ENCODE results near the gene JAGN1.
"Not testable (repeated sequence)": the region's sequence is repeated elsewhere in the genome, so short reads cannot be mapped to it uniquely, and the experiment has no call there.

JAGN1 gene

GRCh38 chr3:9875448-9875847 lies 15.0 kb upstream of the JAGN1 start:
- no peak overlapping the region for H3K27ac ChIP-seq

GRCh38 chr3:9876255-9876654 lies 14.2 kb upstream of the JAGN1 start:
- H3K27ac ChIP-seq, result not testable (repeated sequence)

More at GRCh38 chr3:9875448-9875847, 15.0 kb upstream of the JAGN1 start:
- no peak for TF ChIP-seq CTCF (conservative IDR thresholded peaks at IDR 0.05)

- H3K27ac ChIP-seq, result no peak overlapping the region
- TF ChIP-seq CTCF (conservative IDR thresholded peaks at IDR 0.05), result no peak
These were observed 13.4 kb upstream of the JAGN1 start for GRCh38 chr3:9876991-9877390.

- TF ChIP-seq CTCF (conservative IDR thresholded peaks at IDR 0.05), result no peak
These were observed 11.7 kb upstream of the JAGN1 start for GRCh38 chr3:9878700-9879099.

GRCh38 chr3:9879830-9880549 lies 10.4 kb upstream of the JAGN1 start, which contains the start of gene CIDEC:
TSS of gene CIDEC (minus strand) at chr3:9880253. CDS start at chr3:9878486, 1,767 bp downstream.
- no peak within 1 kb of the TSS for H3K27ac ChIP-seq
- no peak for TF ChIP-seq CTCF (conservative IDR thresholded peaks at IDR 0.05)

More at GRCh38 chr3:9878700-9879099, 11.7 kb upstream of the JAGN1 start:
- no peak overlapping the region for H3K27ac ChIP-seq

GRCh38 chr3:9881441-9881840 lies 9.0 kb upstream of the JAGN1 start:
- no peak overlapping the region for H3K27ac ChIP-seq
- TF ChIP-seq CTCF (conservative IDR thresholded peaks at IDR 0.05), result no peak

GRCh38 chr3:9883706-9884554 lies 6.5 kb upstream of the JAGN1 start:
- H3K27ac ChIP-seq, result no peak overlapping the region
- no peak for TF ChIP-seq CTCF (conservative IDR thresholded peaks at IDR 0.05)

All from VCaP (cell line).